ENCODE data around the gene MESD.
"Not testable (repeated sequence)": the region's sequence is repeated elsewhere in the genome, so short reads cannot be mapped to it uniquely, and the experiment has no call there.

Gene MESD

DNA sequence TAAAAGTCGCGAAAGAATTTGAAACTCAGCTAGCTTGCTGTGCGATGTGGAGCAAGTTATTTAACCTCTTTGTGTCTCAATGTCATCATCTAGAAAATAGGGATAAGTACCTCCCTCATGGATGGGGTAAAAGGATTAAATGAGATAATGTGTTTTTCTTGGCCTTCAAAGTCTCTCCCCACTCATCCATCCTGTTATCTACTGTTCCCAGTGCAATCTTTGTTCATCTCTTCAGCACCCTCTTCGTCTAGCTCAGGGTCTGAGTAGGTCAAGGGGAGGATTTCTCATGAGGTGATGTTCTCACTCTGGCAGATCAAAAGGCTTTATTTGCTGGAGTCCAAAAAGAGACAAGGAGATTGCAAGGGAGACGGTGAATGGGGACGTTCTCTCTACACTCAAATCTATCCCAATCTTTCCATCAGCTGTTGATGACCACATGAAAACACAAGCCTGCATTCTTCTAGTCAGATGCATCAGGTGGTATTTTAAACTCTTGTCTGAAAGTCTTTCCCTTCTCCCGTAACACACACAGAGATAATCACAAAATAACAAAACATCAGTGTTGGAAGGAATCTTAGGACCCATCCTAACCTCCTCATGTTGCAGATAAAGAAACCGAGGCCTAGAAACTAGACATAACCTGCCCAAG lies 1.3 kb downstream of the MESD start:
- no peak for DNase-seq

DNA sequence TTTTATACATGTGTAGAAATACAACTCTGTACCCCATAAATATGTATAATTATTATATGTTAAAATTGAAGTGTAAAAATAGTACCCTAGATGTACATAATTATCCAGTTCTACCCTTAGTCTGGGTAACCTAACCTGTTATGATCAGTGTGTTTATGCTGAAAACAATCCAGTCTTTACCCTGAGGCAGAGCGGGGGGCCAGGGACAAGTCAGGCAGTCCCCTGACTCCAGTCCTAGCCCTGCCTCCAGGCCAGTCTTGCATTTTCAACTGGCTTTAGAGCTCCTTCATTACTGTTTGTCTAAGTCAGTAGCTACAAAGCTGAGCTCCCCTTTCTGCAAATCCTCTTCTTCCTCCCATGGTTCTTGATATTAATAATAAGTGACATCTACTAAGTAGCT lies 3.1 kb downstream of the MESD start:
- no peak for DNase-seq

DNA sequence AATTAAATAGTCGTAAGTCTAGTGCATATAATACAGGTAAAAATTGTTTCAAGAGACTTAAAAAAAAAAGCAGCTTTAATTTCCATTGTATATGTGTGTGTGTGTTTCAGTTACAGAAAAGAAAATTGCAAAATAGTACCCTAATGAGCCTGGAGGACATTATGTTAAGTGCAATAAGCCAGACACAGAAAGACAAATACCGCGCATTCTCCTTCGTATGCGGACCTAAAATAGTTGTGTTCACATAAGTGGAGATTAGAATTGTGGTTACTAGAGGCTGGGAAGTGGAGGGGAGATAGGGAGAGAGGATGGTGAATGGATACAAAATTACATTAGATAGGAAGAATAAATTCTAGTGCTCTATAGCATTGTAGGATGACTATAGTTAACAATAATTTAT lies 3.6 kb downstream of the MESD start:
- no peak for DNase-seq

DNA sequence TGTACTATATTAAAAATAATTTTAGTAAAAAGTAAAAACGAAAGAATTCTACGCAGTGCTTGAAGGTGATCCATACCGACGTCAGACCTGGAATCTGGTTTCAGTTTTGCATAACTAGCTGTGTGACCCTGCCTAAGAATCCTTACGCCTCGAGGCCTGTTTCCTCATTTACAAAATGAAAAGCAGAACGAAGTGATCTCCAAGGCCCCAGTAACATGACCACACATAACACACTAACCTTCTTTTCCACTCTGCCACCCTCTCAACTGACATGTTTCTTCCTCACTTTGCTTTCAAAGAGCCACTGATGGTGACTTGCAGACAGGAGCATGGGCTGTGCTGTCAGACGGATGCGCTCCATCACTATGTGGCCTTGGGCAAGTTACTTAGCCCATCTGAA lies 4.8 kb downstream of the MESD start:
- no peak for DNase-seq

DNA sequence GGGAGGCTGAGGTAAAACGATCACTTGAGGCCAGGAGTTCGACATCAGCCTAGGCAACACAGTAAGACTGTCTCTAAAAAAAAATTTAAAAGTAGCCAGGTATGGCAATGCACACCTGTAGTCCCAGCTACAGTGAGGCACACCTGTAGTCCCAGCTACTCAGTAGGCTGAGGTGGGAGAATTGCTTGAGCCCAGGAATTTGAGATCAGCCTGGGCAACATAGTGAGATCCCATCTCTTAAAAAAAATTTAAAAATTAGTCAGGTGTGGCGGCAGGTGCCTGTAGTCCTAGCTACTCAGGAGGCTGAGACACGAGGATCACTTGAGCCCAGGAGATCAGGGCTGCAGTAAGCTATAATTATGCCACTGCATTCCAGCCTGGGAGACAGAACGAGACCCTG lies 6.8 kb downstream of the MESD start:
- DNase-seq, result no peak

DNA sequence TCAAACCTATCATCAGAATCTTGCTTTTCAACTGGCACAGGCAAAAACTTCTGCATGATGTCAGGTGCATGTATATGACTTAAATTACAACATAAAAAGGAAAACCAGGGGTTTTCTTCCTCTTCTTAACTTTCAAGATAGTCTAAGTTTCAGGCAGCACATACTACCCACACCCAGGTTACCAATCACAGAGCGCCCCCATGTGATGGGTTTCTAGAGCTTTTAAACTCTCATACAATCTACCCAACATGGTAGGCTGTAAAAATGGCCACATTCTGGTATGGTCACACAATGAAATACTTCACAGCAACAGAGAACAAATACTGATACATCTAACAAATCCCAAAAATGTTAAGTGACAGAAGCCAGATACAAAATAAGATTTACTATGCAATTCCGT lies 7.4 kb downstream of the MESD start:
- no peak for DNase-seq

DNA sequence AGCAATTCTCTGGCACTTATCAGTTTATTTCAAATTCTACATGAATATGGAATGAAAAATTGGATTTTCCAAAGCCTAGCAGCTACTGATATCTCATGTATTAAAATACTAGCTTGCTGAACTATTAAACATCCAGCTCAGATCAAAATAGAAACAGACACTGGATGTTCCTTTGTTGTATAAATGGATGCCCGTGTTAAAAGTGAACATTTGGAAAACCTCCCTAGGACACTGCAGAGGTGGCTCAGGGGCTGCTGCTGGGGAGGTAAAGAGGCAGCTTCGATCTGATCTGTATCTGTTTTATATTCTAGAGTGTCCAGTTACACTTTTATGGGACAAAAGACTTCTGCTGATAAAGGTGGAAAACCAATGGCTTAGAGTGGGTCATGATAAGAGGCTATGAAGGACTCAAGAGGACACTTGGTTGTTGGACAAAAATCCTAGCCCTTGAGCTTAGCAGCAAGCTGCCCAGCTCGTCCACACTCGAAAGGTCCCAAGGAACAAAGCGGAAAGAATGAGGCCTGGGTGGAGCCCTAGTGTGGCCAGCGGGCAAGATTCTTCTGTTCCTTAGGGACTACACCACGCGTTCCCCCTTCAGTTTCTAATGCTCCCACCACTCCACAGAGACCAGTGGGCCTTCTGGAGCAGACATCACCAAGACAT lies 9.9 kb downstream of the MESD start:
- DNase-seq, result no peak

DNA sequence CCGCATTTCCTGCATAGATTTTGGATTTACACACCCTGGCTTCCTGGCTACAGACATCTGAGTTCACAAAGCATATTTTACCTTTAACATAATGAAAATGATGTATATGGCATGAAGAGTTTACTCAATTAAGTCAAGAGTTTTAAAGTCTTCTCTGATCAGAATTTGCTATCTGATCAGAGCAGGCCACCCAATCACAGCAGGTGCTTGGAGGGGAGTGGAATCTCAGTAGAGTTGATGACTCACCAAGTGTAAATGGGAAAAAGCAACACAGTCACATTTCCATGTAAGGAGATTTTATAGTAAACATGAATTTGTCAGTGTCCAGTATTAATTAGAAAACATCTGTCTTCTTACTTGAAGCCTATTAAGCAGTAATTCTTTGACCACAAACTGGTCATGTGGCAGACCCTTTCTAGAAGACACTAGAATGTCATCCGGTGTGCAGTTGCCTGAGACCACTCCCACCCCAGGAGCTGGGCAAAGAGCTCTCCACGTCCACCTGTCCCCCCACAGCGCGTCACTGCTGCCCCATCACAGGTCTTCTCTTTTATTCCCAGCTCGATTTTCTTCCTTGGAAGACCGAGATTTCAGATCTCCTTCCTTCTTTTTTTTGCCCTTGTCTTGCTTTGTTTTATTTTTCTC lies 10.8 kb downstream of the MESD start:
- DNase-seq, result no peak

DNA sequence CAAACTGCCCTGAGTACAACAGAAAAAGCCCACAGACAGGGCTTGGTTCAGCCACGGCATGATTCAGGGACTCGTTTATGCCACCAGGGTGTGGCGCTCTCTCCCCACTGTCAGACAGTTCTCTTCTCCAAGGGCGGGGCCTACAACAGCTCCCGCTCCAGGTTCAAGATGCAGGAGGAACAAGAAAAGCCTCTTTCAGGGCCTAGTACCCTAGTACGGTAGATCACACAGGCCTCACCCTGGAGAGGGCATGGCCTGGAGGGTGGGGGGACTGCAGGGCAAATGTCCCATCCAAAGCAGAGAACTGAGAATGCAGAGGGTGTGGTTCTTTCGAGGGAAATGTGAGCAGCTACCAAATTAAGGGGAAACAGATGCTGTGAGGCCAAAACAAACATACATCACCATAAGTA lies 12.0 kb downstream of the MESD start:
- DNase-seq, result peak; percentile 31

DNA sequence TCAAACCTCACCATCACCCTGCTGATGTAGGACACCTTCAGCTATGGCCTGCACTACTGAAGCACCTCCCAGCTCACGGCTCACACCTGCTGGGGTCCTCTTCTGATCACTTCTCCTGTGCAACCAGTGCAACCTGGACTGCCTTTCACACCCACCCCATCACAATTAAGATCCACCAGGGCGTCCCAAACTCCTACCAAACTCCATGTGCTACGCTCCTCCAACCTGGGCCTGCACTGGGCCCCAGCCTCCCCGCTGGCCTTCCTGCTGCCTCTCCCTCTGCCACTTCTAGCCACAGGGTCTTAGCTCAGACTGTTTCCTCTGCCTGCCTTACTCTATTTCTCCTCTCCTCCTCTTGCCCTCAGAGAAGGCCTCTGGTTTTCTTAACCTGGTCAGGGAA lies 12.8 kb downstream of the MESD start:
- DNase-seq, result no peak

DNA sequence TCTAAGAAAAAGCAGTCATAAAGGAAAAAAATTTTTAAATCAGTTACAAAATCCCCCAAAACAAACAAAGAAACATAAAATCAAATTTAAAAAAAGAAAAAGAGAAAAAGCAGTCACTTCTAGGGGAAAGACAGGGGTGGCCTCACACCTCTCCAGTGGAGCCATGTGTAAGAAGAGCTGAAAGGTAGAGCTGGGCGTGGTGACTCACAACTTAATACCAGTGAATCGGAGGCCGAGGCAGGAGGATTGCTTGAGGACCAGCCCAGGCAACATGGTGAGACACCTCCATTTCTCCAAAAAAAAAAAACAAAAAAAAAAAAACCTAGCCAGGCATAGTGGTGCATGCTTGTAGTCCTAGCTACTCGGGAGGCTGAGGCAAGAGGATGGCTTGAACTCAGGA lies 14.7 kb downstream of the MESD start:
- no peak for DNase-seq

DNA sequence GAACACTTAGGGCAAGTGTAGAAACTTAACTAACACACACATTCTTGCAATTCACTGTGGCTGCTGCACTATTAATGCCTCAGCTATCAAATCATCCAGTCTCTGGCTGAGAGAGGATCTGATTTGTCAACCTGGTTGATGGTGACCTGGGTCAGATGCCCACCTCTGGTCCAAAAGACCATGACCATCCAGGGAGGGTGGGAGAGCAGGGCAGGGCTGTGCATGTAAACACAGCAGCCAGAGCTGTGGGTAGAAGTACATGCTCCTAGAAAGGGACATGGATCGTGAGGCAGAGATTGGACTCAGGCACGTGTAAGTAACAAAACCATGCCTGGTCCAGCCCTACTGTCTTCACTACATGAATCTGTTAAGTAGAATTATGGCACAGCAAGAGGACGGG lies 17.3 kb downstream of the MESD start:
- no peak for DNase-seq

DNA sequence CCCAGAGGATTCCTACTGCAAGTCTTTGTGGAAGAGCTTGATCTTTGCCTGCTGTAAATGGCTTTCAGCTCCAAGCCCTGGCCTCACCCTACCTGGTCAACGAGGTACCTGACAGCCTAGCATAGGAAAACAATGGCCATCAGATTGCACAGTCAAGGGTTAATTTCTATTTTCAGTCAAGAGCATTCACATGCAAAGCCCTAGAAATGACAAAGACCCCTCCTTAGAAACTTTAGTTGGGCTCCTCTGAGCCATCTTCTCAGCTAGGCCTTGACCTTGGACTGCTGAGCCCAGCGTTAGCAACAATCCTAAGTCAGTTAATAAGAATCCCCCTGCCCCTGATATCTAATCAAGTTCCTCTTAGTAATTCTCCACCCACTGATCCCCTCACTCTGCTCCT lies 18.5 kb downstream of the MESD start:
- no peak for DNase-seq

DNA sequence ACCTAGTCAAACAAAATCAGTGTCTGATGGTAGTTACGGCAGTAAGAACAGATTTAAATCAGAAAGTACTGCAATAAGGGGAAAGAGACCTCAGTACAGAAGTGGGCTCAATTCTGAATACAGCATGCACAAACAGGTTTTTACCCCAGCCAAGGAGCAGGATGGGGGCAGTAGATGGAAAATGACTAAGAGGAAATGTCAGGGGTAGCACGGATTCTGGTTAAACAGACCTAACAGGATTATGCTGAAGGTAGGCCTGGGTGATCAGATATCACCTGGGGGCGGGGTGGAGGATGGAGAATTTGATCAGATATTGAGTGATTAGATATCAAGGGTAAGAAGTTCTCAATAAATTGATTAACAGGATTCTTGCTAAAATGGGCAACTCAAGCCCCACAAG lies 19.0 kb downstream of the MESD start:
- no peak for DNase-seq

DNA sequence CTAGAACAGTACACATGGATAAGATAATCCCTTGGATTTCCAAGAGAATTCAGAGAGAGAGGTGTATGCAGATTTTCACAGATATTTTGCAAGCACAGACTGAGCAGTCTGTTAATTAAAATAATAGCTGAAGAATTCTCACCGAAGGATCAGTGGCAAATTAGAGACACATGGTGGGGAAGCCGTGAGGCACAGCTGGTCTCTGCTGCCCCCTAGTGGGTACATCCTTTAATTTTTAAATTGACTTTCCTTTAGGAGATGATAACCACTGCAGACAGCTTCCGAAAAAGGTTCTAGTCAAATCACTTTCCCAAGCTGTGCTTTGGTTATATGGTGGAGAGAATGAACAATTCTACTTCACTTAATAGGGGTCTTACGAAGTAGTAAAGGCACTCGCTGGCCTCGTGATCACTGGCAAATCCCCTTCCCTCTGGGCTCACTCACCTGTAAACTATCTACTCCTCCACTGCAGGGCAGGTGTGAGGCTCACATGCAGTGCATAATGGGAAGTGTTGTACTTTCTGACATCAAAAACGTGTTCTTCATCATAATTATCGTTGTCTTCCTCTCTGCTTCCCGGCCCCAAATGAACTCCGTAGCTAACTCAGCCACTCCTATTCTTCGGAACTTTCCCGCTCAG lies 19.5 kb downstream of the MESD start:
- peak; percentile 64 for DNase-seq

DNA sequence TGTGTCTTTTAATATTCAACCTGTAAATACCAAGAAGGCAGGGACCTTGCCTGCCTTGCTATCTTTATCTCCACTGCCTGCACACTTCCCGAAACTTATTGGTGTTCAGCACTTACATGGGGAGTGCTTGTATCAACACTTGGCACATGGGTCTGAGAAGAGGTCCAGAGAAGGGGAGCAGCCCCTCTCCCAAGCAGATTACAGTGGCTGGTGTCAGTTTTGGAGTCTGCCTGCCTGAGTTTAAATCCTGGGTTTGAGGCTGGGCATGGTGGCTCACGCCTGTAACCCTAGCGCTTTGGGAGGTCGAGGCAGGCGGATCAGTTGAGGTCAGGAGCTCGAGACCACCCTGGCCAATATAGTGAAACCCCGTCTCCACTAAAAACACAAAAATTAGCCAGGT lies 20.3 kb downstream of the MESD start:
- no peak for DNase-seq

DNA sequence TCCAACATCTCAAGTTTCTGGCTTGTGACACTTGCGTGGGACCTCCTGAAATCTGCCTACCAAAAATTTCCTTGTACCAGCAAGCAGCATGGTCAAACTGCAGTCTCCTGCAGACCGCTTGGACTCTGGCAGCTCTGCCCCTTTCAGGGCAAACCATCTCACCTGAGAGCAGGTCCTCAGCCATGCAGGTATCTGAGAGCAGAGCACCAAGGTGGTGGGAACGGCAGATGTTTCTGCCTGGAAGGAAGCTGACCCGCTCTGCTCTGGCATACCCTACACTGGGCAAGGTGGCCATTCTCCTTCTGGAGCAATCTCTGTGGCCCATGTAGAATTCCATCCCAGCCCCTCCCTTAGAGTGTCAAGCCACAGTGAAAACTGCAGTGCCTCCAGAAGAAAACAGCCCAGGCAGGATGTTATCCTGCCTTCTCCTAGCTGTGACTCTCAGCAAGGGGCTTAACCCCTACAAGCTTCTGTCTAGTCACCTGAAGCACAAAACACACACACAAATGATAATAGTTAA lies 21.6 kb downstream of the MESD start:
- DNase-seq, result no peak

DNA sequence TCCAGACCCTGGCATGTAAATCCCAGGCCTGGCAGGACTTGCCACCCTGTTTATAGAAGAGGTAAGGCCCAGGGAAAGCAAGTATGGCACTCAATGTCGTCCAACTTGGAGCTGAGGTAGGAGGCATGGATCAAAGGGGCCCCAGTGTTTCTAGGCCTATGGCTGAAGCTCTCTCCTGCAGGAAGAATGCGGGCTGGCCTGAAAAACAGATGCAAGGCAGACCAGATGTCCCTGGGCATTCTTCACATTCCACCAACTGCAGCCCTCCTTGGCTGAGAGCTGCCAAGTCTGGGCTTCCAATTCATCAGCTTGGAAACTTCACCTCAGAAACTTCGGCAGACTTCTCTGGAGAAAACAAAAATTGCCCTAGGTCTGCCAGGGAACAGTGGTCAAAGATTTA lies 22.2 kb downstream of the MESD start:
- no peak for DNase-seq

DNA sequence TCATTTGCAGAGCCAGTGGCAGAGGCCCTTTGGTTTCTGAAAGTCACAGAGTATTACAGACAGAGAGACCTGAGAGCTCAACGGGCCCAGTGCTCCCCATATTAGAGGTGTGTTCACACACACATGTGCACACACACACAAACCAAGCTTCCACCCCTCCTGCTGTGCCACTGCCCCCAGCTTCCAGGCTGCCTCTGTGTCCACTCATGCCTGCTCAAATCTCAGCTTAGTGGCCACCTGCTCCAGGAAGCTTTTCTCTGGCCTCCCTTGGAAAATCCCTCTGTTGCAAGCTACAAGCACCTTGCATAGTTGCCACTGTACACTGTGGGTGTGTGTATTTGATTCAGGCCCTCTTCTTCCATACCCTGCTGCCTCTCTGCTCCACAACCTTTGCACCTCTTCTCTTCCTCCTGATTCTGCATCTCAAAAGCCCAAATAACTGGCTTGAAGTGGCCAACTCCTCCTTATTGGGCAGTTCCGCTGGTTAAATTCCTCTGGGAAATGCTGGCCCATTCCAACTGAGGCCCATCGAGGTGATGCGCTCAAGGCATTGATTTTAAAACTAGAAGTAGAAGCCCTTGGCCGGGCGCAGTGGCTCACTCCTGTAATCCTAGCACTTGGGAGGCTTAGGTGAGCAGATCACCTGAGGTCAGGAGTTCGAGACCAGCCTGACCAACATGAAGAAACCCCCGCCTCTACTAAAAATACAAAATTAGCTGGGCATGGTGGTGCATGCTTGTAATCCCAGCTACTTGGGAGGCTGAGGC lies 23.0 kb downstream of the MESD start:
- no peak for DNase-seq

DNA sequence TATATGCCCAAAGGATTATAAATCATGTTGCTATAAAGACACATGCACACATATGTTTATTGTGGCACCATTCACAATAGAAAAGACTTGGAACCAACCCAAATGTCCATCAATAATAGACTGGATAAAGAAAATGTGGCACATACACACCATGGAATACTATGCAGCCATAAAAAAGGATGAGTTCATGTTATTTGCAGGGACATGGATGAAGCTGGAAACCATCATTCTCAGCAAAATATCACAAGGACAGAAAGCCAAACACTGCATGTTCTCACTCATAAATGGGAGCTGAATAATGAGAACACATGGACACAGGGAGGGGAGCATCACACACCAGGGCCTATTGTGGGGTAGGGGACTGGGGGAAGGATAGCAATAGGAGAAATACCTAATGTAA lies 24.2 kb downstream of the MESD start:
- DNase-seq, result not testable (repeated sequence)

DNA sequence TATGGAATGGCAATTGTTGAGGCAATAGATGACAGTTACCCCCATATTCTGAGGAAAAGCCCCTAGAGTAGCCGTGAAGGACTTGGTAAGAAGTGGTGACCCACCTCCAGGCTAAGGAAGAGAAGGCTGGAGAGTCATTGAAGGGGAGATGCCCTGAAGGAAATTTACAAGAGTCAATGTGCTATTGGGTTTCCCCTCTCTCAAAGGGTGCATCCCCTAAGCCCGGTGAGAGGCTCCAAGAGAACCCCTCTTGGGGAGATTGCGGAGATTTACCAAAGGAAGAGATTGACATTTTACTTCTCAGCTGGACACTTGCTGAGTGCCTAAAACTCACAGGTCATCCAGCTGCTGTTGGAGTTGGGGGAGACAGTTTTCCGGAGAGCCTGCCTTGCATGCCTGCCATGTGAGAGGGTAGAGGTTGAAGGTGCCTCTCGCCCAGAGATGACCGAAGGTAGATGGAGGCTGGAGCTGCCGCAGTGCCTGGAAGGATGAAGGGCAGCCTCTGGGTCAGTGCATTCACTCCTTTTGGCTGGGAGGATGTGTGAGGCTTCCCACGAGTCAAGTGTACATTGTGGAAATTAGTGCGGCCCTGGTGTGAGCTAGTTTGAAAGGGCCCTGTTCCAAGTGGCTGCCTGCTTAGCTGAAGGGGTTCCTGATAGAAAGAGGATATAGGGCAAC lies 30.7 kb downstream of the MESD start:
- no peak for DNase-seq

DNA sequence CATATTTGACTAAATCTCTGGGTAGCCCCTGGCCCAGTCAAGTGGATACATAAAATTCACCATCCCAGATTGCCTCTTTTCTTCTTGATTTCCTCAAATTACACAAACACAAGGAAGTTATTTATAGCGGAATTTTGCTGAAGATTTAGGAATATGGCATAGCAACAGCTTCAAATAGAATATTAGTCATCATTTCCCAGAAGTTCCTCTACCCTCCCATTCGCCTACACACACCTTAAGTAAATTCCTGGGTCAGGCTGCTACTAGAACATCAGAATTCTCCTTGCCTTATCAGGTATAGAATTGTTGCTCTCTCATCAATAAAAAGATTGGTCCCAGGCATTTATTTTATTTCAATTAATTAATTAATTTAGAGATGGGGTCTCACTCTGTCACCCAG lies 31.6 kb downstream of the MESD start:
- no peak for DNase-seq

DNA sequence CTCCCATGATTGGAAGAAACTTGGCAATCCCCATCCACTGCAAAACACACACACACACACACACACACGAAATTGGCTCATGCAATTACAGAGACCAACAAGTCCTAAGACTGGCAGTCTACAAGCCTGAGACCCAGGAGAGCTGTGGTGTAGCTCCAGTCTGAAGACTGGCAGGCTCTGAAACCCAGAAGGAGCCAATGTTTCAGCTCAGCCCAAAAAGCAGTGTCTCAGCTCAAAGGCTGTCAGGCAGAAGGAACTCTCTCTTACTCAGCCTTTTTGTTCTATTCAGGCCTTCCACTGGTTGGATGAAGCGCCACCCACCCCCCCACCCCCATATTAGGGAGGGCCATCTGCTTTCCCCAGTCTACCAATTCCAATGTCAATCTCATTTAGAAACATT lies 32.1 kb downstream of the MESD start:
- DNase-seq, result no peak
